CD1c-positive myeloid dendritic cell (primary cell): ENCODE data around the gene RAX.

Experiments
- DNase-seq: peaks from one replicate; pipeline ENCODE4 v3.0.0-alpha.2; 2016; ENCODE audit errors: extremely low spot score

The RAX gene

GRCh38 chr18:59272891-59273758 is at the start of gene RAX:
Gene RAX (minus strand): TSS chr18:59273454. CDS start chr18:59273206, 248 bp downstream.
- DNase-seq: peak; percentile 10

GRCh38 chr18:59318460-59319050 is 45.3 kb upstream of the RAX start, which contains the start of gene CPLX4:
Gene CPLX4 (minus strand): TSS chr18:59318649. CDS start chr18:59318462, 187 bp downstream.
- DNase-seq: no peak

- DNase-seq: no peak
Measured at GRCh38 chr18:59311631-59312030, 38.4 kb upstream of the RAX start.

GRCh38 chr18:59308938-59309260 is 35.6 kb upstream of the RAX start:
- no peak for DNase-seq

- DNase-seq: peak; percentile 75
Measured at GRCh38 chr18:59308248-59308937, 35.1 kb upstream of the RAX start.

GRCh38 chr18:59306640-59307039 is 33.4 kb upstream of the RAX start:
- DNase-seq: no peak

GRCh38 chr18:59305295-59305694 is 32.0 kb upstream of the RAX start:
- no peak for DNase-seq

- no peak for DNase-seq
Measured at GRCh38 chr18:59303656-59304195, 30.5 kb upstream of the RAX start.

GRCh38 chr18:59303006-59303405 is 29.8 kb upstream of the RAX start:
- DNase-seq: no peak

- no peak for DNase-seq
Measured at GRCh38 chr18:59301929-59302328, 28.7 kb upstream of the RAX start.

- no peak for DNase-seq
Measured at GRCh38 chr18:59300676-59301285, 27.5 kb upstream of the RAX start.

GRCh38 chr18:59298871-59299270 is 25.6 kb upstream of the RAX start:
- no peak for DNase-seq

- no peak for DNase-seq
Measured at GRCh38 chr18:59293317-59293716, 20.1 kb upstream of the RAX start.

GRCh38 chr18:59286341-59286740 is 13.1 kb upstream of the RAX start:
- DNase-seq: no peak

- no peak for DNase-seq
Measured at GRCh38 chr18:59282341-59282740, 9.1 kb upstream of the RAX start.

GRCh38 chr18:59279722-59280121 is 6.5 kb upstream of the RAX start:
- DNase-seq: no peak

GRCh38 chr18:59279193-59279592 is 5.9 kb upstream of the RAX start:
- DNase-seq: no peak

GRCh38 chr18:59278793-59279192 is 5.5 kb upstream of the RAX start:
- no peak for DNase-seq

GRCh38 chr18:59276047-59276446 is 2.8 kb upstream of the RAX start:
- DNase-seq: no peak

GRCh38 chr18:59275406-59275949 is 2.2 kb upstream of the RAX start:
- no peak for DNase-seq

GRCh38 chr18:59274533-59274928 is 1.3 kb upstream of the RAX start:
- DNase-seq: no peak
